Left hindlimb (tissue), 1 donor: ENCODE results near the gene AJM1.
A peak's percentile ranks its signal among the peaks of the same experiment; 100 is the strongest.

Experiments used
- DNase-seq: peaks from one replicate; pipeline ENCODE4 v3.0.0-alpha.2; 2018

AJM1 gene

GRCh38 chr9:136845465-136846260 is 3.4 kb downstream of the AJM1 start:
- no peak for DNase-seq

- DNase-seq: no peak
Measured at GRCh38 chr9:136846376-136847087, 4.3 kb downstream of the AJM1 start.

DNA sequence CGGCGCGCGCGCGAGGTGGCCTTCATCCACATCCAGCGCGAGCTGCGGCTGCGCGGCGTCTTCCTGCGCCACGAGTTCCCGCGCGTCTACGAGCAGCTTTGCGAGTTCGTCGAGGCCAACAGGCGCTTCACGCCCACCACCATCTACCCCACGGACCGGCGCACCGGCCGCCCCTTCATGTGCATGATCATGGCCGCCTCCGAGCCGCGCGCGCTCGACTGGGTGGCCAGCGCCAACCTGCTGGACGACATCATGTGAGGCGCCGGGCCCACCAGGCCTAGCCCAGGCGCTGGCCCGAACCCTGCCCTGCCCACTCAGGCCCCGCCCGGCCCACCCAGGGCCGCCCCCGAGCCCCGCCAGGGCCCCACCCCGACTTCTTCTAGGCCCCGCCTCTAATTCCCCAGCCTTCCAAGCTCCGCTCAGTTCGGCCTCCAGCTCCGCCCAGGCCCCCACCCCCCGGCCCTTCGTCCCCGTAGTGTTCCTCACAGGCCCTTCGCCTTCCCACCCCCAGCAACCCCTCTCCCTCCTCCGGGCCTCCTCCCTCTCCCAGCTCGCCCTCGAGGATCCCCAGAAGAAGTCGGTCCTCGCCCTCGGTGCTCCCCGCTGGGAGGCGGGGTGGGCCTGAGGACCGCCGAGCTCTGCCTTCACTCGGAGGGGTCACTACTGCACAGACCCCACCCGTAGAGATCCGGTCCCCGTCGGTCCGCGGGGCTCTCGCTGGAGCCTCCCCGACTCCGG is 5.0 kb downstream of the AJM1 start:
- DNase-seq: peak; percentile 88

DNA sequence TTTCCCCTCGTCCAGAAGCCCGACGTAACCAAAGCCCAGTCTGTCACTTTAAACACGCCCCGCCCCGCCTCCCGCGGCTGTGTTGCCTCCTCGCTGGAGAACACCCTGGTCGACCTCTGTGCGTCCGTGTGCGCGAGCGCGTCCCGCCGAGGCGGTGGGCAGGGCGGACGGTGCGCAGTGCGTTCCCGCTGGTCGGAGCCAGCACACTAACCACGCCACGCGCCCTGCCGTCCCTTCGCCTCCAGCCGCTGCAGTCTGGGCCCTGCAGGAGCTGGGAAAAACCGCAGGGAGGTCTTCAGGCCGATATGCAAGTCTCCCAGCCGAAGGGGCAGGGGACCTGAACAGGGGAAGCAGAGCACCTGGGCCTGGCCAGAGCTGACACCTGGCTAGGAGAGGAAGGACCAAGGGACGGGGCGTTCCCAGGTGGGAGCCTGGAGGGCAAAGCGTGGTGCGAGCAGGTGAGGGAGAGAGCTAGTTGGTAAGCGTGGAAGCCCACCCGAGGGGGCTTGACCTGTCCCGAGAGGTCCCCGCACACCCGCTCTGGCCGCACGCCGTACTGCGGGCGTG is 5.6 kb downstream of the AJM1 start:
- DNase-seq: peak; percentile 87

DNA sequence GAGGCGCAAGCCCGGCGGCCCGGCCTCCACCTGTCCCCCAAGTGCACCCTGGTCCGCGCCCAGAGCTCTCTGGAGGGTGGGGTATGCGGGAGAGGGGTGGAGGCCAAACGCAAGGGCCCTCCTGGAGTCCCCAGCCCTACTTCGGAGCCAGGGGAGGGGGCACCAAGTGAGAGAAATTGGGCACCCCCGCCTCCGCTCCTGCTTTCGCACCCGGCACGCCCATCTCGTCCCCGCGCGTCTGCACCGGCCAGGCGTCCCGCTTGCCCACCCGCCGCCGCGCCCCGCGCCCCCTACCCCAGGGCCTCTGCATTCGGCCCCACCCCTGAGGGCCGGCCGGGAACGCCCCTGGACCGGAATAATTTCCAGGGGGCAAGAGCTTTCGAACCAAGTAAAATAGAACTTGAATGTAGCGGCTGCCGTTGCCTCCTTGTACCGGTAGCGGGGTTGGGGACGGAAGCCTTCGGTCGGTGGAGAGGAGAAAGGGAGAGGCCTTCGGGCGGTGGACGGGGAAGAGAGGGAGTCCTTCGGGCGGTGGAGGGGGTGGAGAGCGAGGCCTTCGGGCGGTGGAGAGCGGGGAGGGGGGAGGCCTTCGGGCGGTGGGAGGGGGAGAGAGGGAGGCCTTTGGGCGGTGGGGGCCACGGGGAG is 6.2 kb downstream of the AJM1 start:
- DNase-seq: no peak

DNA sequence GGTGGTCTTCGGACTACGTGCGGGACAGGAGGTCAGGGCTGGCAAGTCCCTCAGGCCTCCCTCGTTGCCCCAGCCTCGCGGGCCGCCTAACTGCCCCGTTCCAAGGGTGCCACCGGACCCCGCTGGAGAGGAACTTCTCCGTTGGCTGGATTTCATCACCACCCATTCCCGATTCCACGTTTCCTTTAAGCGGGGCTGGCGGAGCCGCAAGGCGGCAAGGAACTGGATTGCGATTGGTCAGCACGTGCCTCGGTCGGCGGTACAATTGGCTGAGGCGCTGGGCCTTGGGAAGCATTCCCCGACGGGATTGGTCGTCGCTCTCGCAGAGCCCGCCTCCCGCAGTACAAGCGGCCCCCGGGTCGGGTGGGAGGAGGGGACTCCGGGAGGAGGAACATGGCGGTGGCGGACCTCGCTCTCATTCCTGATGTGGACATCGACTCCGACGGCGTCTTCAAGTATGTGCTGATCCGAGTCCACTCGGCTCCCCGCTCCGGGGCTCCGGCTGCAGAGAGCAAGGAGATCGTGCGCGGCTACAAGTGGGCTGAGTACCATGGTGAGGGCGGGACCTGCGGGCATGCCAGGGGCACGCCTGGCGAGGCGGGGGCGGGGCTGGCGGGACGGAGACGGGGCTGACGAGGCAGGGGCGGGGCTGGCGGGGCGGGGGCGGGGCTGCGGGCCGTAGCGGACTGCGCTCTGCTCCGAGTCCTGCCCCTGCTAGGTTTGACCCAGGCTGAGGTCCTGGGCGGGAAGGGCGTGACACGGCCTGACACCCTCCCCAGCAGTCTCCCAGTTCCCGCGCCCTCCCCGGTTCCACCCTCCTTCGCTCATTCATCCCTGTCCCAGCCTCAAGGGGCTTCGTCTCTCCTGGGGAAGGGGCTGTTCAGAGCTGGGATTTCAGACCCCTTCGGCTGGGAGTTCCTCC is 7.0 kb downstream of the AJM1 start, which contains the start of gene PHPT1:
Gene PHPT1 (plus strand): TSS at position 372 of the 922 bp plus-strand sequence. CDS start 22 bp downstream, at position 394.
- peak; percentile 99 for DNase-seq

- DNase-seq: peak; percentile 45
Measured at GRCh38 chr9:136849960-136850865, 7.9 kb downstream of the AJM1 start.

GRCh38 chr9:136850866-136851775 is 8.8 kb downstream of the AJM1 start:
- DNase-seq: peak; percentile 40

GRCh38 chr9:136851941-136852663 is 9.8 kb downstream of the AJM1 start, which contains the start of gene MAMDC4:
Gene MAMDC4, plus strand, starts transcription at chr9:136852346. Its CDS starts 71 bp downstream, at chr9:136852417.
- DNase-seq: peak; percentile 23

DNA sequence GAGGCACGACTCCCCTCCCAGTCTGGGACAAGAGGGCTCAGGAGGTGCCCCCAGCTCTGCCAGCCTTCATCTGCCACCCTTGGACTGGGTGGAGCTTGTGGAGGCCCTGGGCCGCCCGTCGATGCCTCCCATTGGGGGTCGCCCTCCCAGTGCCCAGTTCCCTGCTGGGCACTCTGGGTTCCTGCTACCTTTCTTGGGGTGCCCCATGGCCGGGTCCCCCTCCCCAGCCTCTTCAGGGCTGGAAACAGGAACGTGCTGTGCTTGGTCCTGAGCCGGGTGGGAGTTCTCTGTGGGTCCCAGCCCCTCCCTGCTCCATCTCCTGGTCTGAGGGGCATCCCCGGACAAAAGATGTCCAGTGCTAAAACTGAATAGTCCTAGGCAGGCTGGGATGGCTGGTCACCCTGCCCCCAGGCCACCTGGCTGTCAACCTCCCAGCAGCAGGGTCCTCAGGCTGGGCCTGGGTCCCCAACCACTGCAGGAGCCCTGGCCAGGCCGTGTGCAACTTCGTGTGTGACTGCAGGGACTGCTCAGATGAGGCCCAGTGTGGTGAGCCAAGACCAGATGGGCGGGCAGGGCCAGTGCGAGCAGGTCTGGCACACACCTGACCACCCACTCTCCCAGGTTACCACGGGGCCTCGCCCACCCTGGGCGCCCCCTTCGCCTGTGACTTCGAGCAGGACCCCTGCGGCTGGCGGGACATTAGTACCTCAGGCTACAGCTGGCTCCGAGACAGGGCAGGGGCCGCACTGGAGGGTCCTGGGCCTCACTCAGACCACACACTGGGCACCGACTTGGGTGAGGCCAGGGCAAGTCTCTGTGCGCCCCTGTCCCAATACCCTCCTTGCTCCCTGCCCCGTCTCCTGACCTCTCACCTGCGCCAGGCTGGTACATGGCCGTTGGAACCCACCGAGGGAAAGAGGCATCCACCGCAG is 10.7 kb downstream of the AJM1 start:
- peak; percentile 47 for DNase-seq

DNA sequence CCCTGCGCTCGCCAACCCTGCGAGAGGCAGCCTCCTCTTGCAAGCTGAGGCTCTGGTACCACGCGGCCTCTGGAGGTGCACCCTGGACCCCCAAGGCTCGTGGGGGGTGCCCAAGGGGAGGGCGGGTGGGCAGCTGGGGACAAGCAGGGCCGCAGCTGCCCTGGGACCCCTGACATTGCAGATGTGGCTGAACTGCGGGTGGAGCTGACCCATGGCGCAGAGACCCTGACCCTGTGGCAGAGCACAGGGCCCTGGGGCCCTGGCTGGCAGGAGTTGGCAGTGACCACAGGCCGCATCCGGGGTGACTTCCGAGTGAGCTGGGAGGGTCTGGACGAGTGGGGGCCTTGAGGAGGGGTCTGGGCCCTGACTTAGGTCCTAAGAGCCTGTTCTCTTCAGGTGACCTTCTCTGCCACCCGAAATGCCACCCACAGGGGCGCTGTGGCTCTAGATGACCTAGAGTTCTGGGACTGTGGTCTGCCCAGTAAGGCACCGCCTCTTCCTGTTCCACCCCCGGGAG is 11.4 kb downstream of the AJM1 start:
- DNase-seq: no peak

- peak; percentile 52 for DNase-seq
Measured at GRCh38 chr9:136854113-136854841, 12.0 kb downstream of the AJM1 start.

GRCh38 chr9:136854842-136855460 is 12.7 kb downstream of the AJM1 start:
- peak; percentile 39 for DNase-seq

GRCh38 chr9:136855461-136856078 is 13.3 kb downstream of the AJM1 start:
- DNase-seq: no peak

- no peak for DNase-seq
Measured at GRCh38 chr9:136856079-136856476, 13.8 kb downstream of the AJM1 start.
